ENCODE results near the gene HOXD10.

Gene HOXD10

GRCh38 chr2:176158855-176159662 is 42.5 kb downstream of the HOXD10 start:
- no peak overlapping the region for H3K4me3 ChIP-seq (ENCODE audit: low read length in 2 of 2)
- H3K9me3 ChIP-seq (ENCODE audit: control insufficient read depth in 2 of 2, low read length in 2 of 2): no peaks in the 10 kb centered on the region
- H3K4me1 ChIP-seq (ENCODE audit: control insufficient read depth, insufficient read depth, low read length): peaks cover 18% of the 10 kb centered on the region
- H3K9ac ChIP-seq (ENCODE audit: low read length in 2 of 2): no peak overlapping the region
- no peaks in the 10 kb centered on the region for H3K36me3 ChIP-seq (ENCODE audit: control insufficient read depth in 2 of 2, insufficient read depth in 2 of 2, low read length in 2 of 2)
- H3K27ac ChIP-seq (ENCODE audit: low read length): no peak overlapping the region
- H3K27me3 ChIP-seq (ENCODE audit: control insufficient read depth in 1 of 2, insufficient read depth in 2 of 2, low read length in 2 of 2): peaks cover 68 to 93% of the 10 kb centered on the region in 2 donors

GRCh38 chr2:176159663-176160250 is 43.2 kb downstream of the HOXD10 start:
- H3K9me3 ChIP-seq (ENCODE audit: control insufficient read depth in 2 of 2, low read length in 2 of 2): no peaks in the 10 kb centered on the region
- peaks cover 72 to 96% of the 10 kb centered on the region in 2 donors for H3K27me3 ChIP-seq (ENCODE audit: control insufficient read depth in 1 of 2, insufficient read depth in 2 of 2, low read length in 2 of 2)
- H3K9ac ChIP-seq (ENCODE audit: low read length in 2 of 2): no peak overlapping the region
- no peaks in the 10 kb centered on the region for H3K36me3 ChIP-seq (ENCODE audit: control insufficient read depth in 2 of 2, insufficient read depth in 2 of 2, low read length in 2 of 2)
- peaks cover 18% of the 10 kb centered on the region for H3K4me1 ChIP-seq (ENCODE audit: control insufficient read depth, insufficient read depth, low read length)
- H3K4me3 ChIP-seq (ENCODE audit: low read length in 2 of 2): peak overlapping the region in 1 of 2 donors; percentile 22
- H3K27ac ChIP-seq (ENCODE audit: low read length): no peak overlapping the region

- H3K27ac ChIP-seq (ENCODE audit: low read length): no peak overlapping the region
- H3K4me3 ChIP-seq (ENCODE audit: low read length in 2 of 2): peak overlapping the region in 1 of 2 donors; percentile 49
- H3K9me3 ChIP-seq (ENCODE audit: control insufficient read depth in 2 of 2, low read length in 2 of 2): no peaks in the 10 kb centered on the region
- H3K27me3 ChIP-seq (ENCODE audit: control insufficient read depth in 1 of 2, insufficient read depth in 2 of 2, low read length in 2 of 2): peaks cover 72 to 96% of the 10 kb centered on the region in 2 donors
- no peak overlapping the region for H3K9ac ChIP-seq (ENCODE audit: low read length in 2 of 2)
- H3K4me1 ChIP-seq (ENCODE audit: control insufficient read depth, insufficient read depth, low read length): peaks cover 18% of the 10 kb centered on the region
- no peaks in the 10 kb centered on the region for H3K36me3 ChIP-seq (ENCODE audit: control insufficient read depth in 2 of 2, insufficient read depth in 2 of 2, low read length in 2 of 2)
Measured at GRCh38 chr2:176160251-176160985, 43.8 kb downstream of the HOXD10 start.

- Histone ChIP-seq H3K27ac (ENCODE audit: low read length) (no peak overlapping the region), H3K4me1 (ENCODE audit: control insufficient read depth, insufficient read depth, low read length) (peaks cover 18% of the 10 kb centered on the region), H3K4me3 (ENCODE audit: low read length in 2 of 2) (no peak overlapping the region), H3K9ac (ENCODE audit: low read length in 2 of 2) (no peak overlapping the region), H3K27me3 (ENCODE audit: control insufficient read depth in 1 of 2, insufficient read depth in 2 of 2, low read length in 2 of 2) (peaks cover 78 to 97% of the 10 kb centered on the region in 2 donors), H3K36me3 (ENCODE audit: control insufficient read depth in 2 of 2, insufficient read depth in 2 of 2, low read length in 2 of 2) (no peaks in the 10 kb centered on the region), H3K9me3 (ENCODE audit: control insufficient read depth in 2 of 2, low read length in 2 of 2) (no peaks in the 10 kb centered on the region)
Measured at GRCh38 chr2:176160986-176161824, 44.6 kb downstream of the HOXD10 start.

GRCh38 chr2:176161825-176162626 is 45.4 kb downstream of the HOXD10 start:
- Histone ChIP-seq H3K27me3 (ENCODE audit: control insufficient read depth in 1 of 2, insufficient read depth in 2 of 2, low read length in 2 of 2) (peaks cover 74 to 95% of the 10 kb centered on the region in 2 donors), H3K4me3 (ENCODE audit: low read length in 2 of 2) (no peak overlapping the region), H3K4me1 (ENCODE audit: control insufficient read depth, insufficient read depth, low read length) (peaks cover 18% of the 10 kb centered on the region), H3K27ac (ENCODE audit: low read length) (no peak overlapping the region), H3K9ac (ENCODE audit: low read length in 2 of 2) (no peak overlapping the region), H3K36me3 (ENCODE audit: control insufficient read depth in 2 of 2, insufficient read depth in 2 of 2, low read length in 2 of 2) (no peaks in the 10 kb centered on the region), H3K9me3 (ENCODE audit: control insufficient read depth in 2 of 2, low read length in 2 of 2) (no peaks in the 10 kb centered on the region)

GRCh38 chr2:176162911-176163671 is 46.5 kb downstream of the HOXD10 start:
- H3K27ac ChIP-seq (ENCODE audit: low read length): no peak overlapping the region
- H3K27me3 ChIP-seq (ENCODE audit: control insufficient read depth in 1 of 2, insufficient read depth in 2 of 2, low read length in 2 of 2): peaks cover 68 to 84% of the 10 kb centered on the region in 2 donors
- no peaks in the 10 kb centered on the region for H3K36me3 ChIP-seq (ENCODE audit: control insufficient read depth in 2 of 2, insufficient read depth in 2 of 2, low read length in 2 of 2)
- no peak overlapping the region for H3K4me3 ChIP-seq (ENCODE audit: low read length in 2 of 2)
- H3K9me3 ChIP-seq (ENCODE audit: control insufficient read depth in 2 of 2, low read length in 2 of 2): no peaks in the 10 kb centered on the region
- H3K4me1 ChIP-seq (ENCODE audit: control insufficient read depth, insufficient read depth, low read length): peaks cover 11% of the 10 kb centered on the region
- no peak overlapping the region for H3K9ac ChIP-seq (ENCODE audit: low read length in 2 of 2)

- Histone ChIP-seq H3K4me3 (ENCODE audit: low read length in 2 of 2) (no peak overlapping the region), H3K27ac (ENCODE audit: low read length) (no peak overlapping the region), H3K9me3 (ENCODE audit: control insufficient read depth in 2 of 2, low read length in 2 of 2) (no peaks in the 10 kb centered on the region), H3K27me3 (ENCODE audit: control insufficient read depth in 1 of 2, insufficient read depth in 2 of 2, low read length in 2 of 2) (peaks cover 64 to 79% of the 10 kb centered on the region in 2 donors), H3K4me1 (ENCODE audit: control insufficient read depth, insufficient read depth, low read length) (peaks cover 11% of the 10 kb centered on the region), H3K36me3 (ENCODE audit: control insufficient read depth in 2 of 2, insufficient read depth in 2 of 2, low read length in 2 of 2) (no peaks in the 10 kb centered on the region), H3K9ac (ENCODE audit: low read length in 2 of 2) (no peak overlapping the region)
Measured at GRCh38 chr2:176163672-176164056, 47.1 kb downstream of the HOXD10 start.

- Histone ChIP-seq H3K9ac (ENCODE audit: low read length in 2 of 2) (no peak overlapping the region), H3K27me3 (ENCODE audit: control insufficient read depth in 1 of 2, insufficient read depth in 2 of 2, low read length in 2 of 2) (peaks cover 66 to 75% of the 10 kb centered on the region in 2 donors), H3K4me1 (ENCODE audit: control insufficient read depth, insufficient read depth, low read length) (peaks cover 10% of the 10 kb centered on the region), H3K36me3 (ENCODE audit: control insufficient read depth in 2 of 2, insufficient read depth in 2 of 2, low read length in 2 of 2) (no peaks in the 10 kb centered on the region), H3K4me3 (ENCODE audit: low read length in 2 of 2) (no peak overlapping the region), H3K9me3 (ENCODE audit: control insufficient read depth in 2 of 2, low read length in 2 of 2) (no peaks in the 10 kb centered on the region), H3K27ac (ENCODE audit: low read length) (no peak overlapping the region)
Measured at GRCh38 chr2:176164201-176164600, 47.6 kb downstream of the HOXD10 start.

GRCh38 chr2:176164611-176165369 is 48.2 kb downstream of the HOXD10 start:
- Histone ChIP-seq H3K36me3 (ENCODE audit: control insufficient read depth in 2 of 2, insufficient read depth in 2 of 2, low read length in 2 of 2) (no peaks in the 10 kb centered on the region), H3K9ac (ENCODE audit: low read length in 2 of 2) (no peak overlapping the region), H3K27me3 (ENCODE audit: control insufficient read depth in 1 of 2, insufficient read depth in 2 of 2, low read length in 2 of 2) (peaks cover 65 to 75% of the 10 kb centered on the region in 2 donors), H3K9me3 (ENCODE audit: control insufficient read depth in 2 of 2, low read length in 2 of 2) (no peaks in the 10 kb centered on the region), H3K27ac (ENCODE audit: low read length) (no peak overlapping the region), H3K4me1 (ENCODE audit: control insufficient read depth, insufficient read depth, low read length) (peaks cover 4% of the 10 kb centered on the region), H3K4me3 (ENCODE audit: low read length in 2 of 2) (peak overlapping the region in 1 of 2 donors; percentile 22)
